Dermis blood vessel endothelial cell (primary cell): ENCODE data around the gene ACVR1B. TPM values are rescaled to one million over a fixed set of nuclear protein-coding genes. Genes with fewer than 3 reads are reported as not detected.

Experiments used
- DNase-seq: peaks from one replicate; pipeline ENCODE4 v3.0.0; 2010
- total RNA-seq: library from RNA; depleted of rRNA; stranded (reverse); fragments of >200 nt; gene quantifications from 2 replicates; pipeline ENCODE4 v1.2.3, GENCODE V29; 2014

ACVR1B gene
- total RNA-seq = 9.9 and 17.4 TPM in 2 replicates

GRCh38 chr12:51951199-51951842 lies at the start of gene ACVR1B:
ACVR1B (plus strand) TSS chr12:51951699; CDS start chr12:51951744, 45 bp downstream.
- peak; percentile 93 for DNase-seq

GRCh38 chr12:51901881-51902280 lies 49.6 kb upstream of the ACVR1B start:
- DNase-seq = no peak

- DNase-seq = peak; percentile 57
Measured at GRCh38 chr12:51904951-51905470, 46.5 kb upstream of the ACVR1B start.

- DNase-seq = peak; percentile 94
Measured at GRCh38 chr12:51905471-51906429, 45.7 kb upstream of the ACVR1B start.

GRCh38 chr12:51906430-51907082 lies 44.9 kb upstream of the ACVR1B start:
- DNase-seq = no peak

- peak; percentile 67 for DNase-seq
Measured at GRCh38 chr12:51907083-51907855, 44.2 kb upstream of the ACVR1B start, which contains the start of gene ACVRL1. ACVRL1 (plus strand) TSS chr12:51907504; CDS start chr12:51912475, 4,971 bp downstream.

- DNase-seq = no peak
Measured at GRCh38 chr12:51907856-51908425, 43.6 kb upstream of the ACVR1B start.

- no peak for DNase-seq
Measured at GRCh38 chr12:51908876-51909592, 42.5 kb upstream of the ACVR1B start.

GRCh38 chr12:51910168-51910567 lies 41.3 kb upstream of the ACVR1B start:
- DNase-seq = no peak

GRCh38 chr12:51910691-51911090 lies 40.8 kb upstream of the ACVR1B start:
- DNase-seq = peak; percentile 59

GRCh38 chr12:51911307-51911706 lies 40.2 kb upstream of the ACVR1B start:
- DNase-seq = no peak

- DNase-seq = peak; percentile 86
Measured at GRCh38 chr12:51911788-51912711, 39.4 kb upstream of the ACVR1B start.

GRCh38 chr12:51913071-51914033 lies 38.1 kb upstream of the ACVR1B start:
- DNase-seq = no peak

- DNase-seq = no peak
Measured at GRCh38 chr12:51914034-51914923, 37.2 kb upstream of the ACVR1B start.

- no peak for DNase-seq
Measured at GRCh38 chr12:51915003-51915625, 36.4 kb upstream of the ACVR1B start.

- DNase-seq = no peak
Measured at GRCh38 chr12:51915951-51916350, 35.5 kb upstream of the ACVR1B start.

- DNase-seq = no peak
Measured at GRCh38 chr12:51917041-51917590, 34.4 kb upstream of the ACVR1B start.
